HK-2 (cell line): ENCODE data around the gene NUMBL.

Experiments used
- DNase-seq: peaks from one replicate; pipeline ENCODE4 v3.0.0-alpha.2; 2018; ENCODE audit not compliant: unreplicated experiment

NUMBL gene

GRCh38 chr19:40690693-40691420, 406 bp upstream of the NUMBL start:
- DNase-seq, result peak; percentile 97

- DNase-seq, result no peak
These were observed 957 bp downstream of the NUMBL start for GRCh38 chr19:40689339-40690049.

DNA sequence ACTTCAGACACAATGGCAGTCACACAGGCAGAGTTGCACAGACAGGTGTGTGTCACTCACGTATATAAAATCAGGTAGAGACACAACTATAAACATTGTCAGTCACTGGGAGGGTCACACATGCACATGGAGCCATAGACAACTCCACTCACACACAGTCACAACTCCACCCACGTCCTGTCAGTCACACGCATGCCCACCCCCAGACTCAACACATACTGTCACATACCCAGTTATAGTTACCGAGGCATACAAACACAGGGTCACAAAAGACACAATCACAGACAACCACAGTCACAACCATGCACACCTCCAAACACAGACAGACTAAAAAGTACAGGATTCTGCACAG, 1.5 kb downstream of the NUMBL start:
- DNase-seq, result no peak

DNA sequence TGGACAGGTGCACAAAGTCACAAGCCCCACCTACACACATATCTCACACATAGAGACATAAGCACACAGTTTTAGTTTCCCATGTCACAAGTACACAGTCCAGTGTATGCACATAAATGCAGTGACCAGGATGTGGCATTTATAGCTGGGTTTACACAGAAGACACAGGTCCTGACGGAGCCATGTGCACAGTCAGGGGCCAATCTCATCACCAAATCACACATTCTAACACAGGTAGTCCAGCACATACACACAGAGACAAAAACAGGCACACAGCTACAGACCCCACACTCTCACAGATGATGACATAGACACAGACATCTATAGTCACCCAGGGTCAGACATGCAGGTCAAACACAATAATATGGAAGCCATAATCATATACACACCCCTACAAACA, 2.1 kb downstream of the NUMBL start:
- no peak for DNase-seq

- DNase-seq, result no peak
These were observed 2.9 kb downstream of the NUMBL start for GRCh38 chr19:40687525-40688016.

GRCh38 chr19:40686882-40687524, 3.4 kb downstream of the NUMBL start:
- DNase-seq, result no peak

GRCh38 chr19:40685563-40685962, 4.9 kb downstream of the NUMBL start:
- DNase-seq, result no peak

GRCh38 chr19:40685016-40685526, 5.4 kb downstream of the NUMBL start:
- DNase-seq, result no peak

- no peak for DNase-seq
These were observed 6.2 kb downstream of the NUMBL start for GRCh38 chr19:40684280-40684679.

GRCh38 chr19:40683437-40683836, 7.0 kb downstream of the NUMBL start:
- no peak for DNase-seq

DNA sequence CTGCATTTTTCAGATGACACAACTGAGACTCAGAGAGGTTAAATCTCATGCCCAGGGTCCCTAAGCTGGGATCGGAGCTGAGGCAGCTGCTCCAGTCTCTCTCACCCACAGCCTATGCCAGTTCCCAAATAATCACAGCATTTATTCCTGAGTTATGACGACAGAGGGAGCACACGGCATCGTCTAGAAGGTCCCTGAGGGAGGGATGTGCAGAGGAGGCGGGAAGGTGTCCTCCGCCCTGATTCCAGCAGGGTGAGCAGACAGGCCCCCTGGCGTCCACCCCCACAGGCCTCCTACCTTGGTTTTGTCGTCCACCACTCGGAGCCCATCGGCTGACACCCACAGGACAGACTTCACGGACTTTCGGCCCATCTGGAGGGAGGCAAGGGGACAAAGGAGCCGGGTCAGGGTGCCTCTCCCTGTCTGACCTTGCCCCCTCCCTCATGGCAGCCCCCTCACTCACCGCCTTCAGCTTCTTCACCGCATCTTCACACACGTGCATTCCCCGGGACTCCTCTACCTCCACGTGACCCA, 8.0 kb downstream of the NUMBL start:
- DNase-seq, result no peak

DNA sequence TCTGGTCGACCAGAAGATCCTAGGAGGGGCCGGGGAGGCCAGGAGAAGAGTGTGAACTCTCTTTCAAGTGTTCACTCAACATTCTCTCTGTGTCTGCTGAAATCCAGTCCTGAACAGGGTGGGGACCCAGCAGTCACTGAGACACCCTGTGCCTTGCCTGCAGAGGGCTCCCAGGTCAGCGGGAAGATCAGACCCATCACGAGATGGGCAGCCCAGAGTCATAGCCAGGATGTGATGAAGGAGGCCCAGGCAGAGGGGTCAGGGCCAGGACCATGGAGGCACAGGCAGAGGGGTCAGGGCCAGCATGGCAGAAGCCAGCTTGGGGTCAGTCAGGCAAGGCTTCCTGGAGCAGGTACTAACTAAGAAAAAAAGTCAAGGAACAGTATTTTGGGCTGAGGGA, 9.4 kb downstream of the NUMBL start:
- DNase-seq, result no peak

DNA sequence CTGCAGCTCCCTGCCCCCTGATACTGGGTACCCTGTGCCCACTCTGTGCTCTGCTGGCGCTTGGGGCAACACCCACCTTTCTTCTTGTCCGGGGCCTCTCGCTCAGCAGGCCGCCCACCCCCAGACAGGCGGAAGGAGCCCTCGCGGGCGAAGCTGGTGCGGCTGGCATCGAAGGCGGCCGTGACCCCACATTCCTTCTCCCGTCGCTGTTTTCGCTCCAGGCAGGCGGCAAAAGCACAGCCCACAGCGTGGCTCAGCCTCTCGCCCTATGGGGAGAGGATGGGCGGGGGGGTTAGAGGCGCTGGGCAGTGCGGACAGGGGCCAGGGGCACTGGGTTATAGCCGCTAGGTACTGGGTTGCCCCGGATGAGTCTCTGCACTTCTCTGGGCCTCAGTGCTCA, 13.3 kb downstream of the NUMBL start:
- DNase-seq, result no peak

DNA sequence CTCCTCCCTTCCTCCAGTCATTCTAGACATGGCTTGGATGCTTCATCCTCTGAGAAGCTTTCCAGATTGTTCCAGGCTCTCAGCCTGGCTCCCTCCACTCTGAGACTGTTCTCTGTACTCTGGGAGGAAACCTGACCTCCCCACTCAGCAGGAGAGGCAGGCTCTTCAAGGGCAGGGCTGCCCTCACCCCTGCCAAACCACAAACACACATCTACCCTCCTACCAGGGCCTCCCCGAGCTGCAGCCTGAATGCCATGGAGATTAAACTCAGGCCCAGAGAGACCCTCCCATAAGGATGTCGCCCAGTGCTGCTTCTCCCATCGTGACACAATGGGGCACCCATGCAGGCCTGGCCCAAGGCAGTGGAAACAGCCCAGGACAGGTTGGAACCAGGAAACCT, 16.2 kb downstream of the NUMBL start:
- no peak for DNase-seq

DNA sequence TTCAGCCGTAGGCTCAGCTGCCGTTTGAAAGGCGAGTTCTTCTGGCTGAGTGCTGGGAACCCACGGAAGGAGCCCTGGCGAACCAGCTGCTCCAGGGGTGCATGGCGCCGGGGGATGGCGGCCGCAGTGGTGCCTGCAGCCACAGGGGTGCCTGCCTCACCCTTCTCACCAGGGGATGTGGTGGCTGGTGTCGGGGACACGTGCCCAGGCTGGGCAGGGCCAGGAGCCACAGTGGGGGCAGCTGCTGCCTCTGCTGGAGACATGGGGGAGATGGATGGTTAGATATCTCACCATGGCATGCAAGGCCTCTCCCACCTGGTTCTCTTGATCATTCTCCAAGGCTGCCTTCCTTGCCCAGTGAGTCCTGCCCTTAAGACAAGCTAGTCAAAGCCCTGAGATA, 17.1 kb downstream of the NUMBL start:
- no peak for DNase-seq

GRCh38 chr19:40672573-40673299, 17.7 kb downstream of the NUMBL start:
- DNase-seq, result no peak

- DNase-seq, result no peak
These were observed 18.4 kb downstream of the NUMBL start for GRCh38 chr19:40672038-40672437.

DNA sequence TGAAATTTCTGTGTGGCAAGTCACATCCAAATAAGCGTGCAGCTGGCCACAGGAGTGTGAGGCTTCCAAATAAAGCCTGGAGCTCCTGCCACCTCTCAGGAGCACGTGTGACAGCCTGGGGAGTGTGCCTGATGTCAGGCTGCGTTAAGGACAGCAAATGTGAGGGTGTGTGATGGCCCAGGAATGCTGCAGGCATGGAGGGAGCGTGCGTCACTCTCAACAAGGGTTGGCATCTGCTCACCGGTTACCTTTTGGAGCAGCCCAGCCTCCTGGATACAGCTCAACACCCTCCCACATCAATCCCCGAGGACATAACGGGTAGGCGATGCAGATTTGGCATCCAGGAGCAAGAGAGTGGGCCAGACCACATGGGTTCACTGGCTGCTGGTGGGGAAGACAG, 19.0 kb downstream of the NUMBL start:
- no peak for DNase-seq

GRCh38 chr19:40668991-40669614, 21.3 kb downstream of the NUMBL start:
- no peak for DNase-seq

DNA sequence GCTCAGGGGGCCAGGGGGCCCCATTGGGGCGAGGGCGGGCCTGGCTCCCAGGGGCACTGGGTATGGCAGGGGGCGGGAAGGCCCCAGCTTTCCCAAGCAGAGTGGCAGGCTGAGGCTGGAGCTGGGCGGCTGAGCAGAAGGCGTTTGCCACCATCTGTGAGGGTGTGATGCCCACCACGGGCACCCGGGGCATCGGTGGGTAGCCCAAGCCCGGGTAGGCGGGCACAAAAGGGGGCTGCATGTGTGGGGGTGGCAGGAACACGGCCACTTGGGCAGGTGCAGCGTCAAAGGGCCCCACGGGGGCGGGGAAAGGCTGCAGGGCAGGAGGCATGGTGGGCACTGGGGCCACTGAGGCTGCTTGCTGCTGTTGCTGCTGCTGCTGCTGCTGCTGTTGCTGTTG, 22.8 kb downstream of the NUMBL start:
- DNase-seq, result no peak

GRCh38 chr19:40666803-40667438, 23.5 kb downstream of the NUMBL start:
- no peak for DNase-seq
